Body of pancreas (tissue), 4 donors: ENCODE measurements around the gene DERL3. TPM values are rescaled to one million over a fixed set of nuclear protein-coding genes. Genes with fewer than 3 reads are reported as not detected.

Experiments
- ATAC-seq: fragments of 150-250 bp; one replicate; pipeline ENCODE4 v1.9.1; 2016
- DNase-seq, 4 donors: peaks; one replicate each; pipeline ENCODE4 v3.0.0-alpha.2; 2019
- H3K27ac ChIP-seq, 4 donors: fragments of 200-600 bp; sonication (generic); 1 replicate in 3 of 4; 2 replicates in 1 of 4; pipeline versions ENCODE4 v1.5.1 to v1.6.1; 2016 to 2019; ENCODE audit warnings: mild to moderate bottlenecking in 1 of 4, mixed read lengths in 1 of 4, moderate library complexity in 1 of 4
- H3K27me3 ChIP-seq, 2 donors: fragments of 200-600 bp; sonication (generic); one replicate each; pipeline ENCODE4 v1.6.0; 2016; ENCODE audit warnings: mild to moderate bottlenecking in 1 of 2
- H3K36me3 ChIP-seq, 2 donors: fragments of 200-600 bp; sonication (generic); replicated peaks in 1 of 2; 2 replicates each; pipeline ENCODE4 v1.5.1; 2016; ENCODE audit warnings: low read depth in 2 of 2; ENCODE audit not compliant: insufficient read depth in 1 of 2
- H3K4me1 ChIP-seq: fragments of 200-600 bp; sonication (generic); one replicate; pipeline ENCODE4 v1.6.0; 2016
- H3K4me3 ChIP-seq, 2 donors: fragments of 200-600 bp; sonication (generic); 1 replicate in 1 of 2; 2 replicates in 1 of 2; pipeline ENCODE4 v1.5.1; 2016 to 2019
- H3K9me3 ChIP-seq, 3 donors: fragments of 200-600 bp; sonication (generic); 1 replicate in 2 of 3; 2 replicates in 1 of 3; pipeline ENCODE4 v1.5.1; 2016
- CTCF ChIP-seq, 7 experiments: fragments of 450-650 bp in 4 of 7; fragments of 200-600 bp in 3 of 7; sonication (generic) in 3 of 7; IDR thresholded peaks; one replicate each; pipeline ENCODE4 v1.5.1; 2016 to 2019; ENCODE audit warnings: antibody characterized with exemption in 7 of 7
- POLR2A ChIP-seq, 3 donors: fragments of 450-650 bp; IDR thresholded peaks; one replicate each; pipeline ENCODE4 v1.6.1; 2016; ENCODE audit warnings: antibody characterized with exemption in 3 of 3, mild to moderate bottlenecking in 2 of 3
- WGBS, 2 donors: methylation state at CpG; one replicate each; pipeline ENCODE4 v1.1.5; 2017; 5-methylcytosine and 5-hydroxymethylcytosine counted together
- intact Hi-C: fragments of 100-400 bp; cut with DNase I; formaldehyde crosslinking; loops from one replicate; pipeline ENCODE4 v1.15.1; 2023
- total RNA-seq, 2 donors: library from RNA; depleted of rRNA; stranded (reverse); fragments of >200 nt; gene quantifications; one replicate each; pipeline ENCODE4 v1.1.0, GENCODE V29; 2016

Gene DERL3
- total RNA-seq, 2 donors from 2014 or later, result 6.2 to 33.3 TPM

- intact Hi-C loops, result no loop called here
- H3K27ac ChIP-seq, result no peak overlapping the region
- TF ChIP-seq CTCF (IDR thresholded peaks at IDR 0.05) (no peak), POLR2A (IDR thresholded peaks at IDR 0.05) (no peak)
- ATAC-seq (no peak), DNase-seq (no peak)
- H3K27me3 ChIP-seq, result no peaks in the 10 kb centered on the region
- 53 to 67% methylated on average over 3 to 4 of the region's 4 CpGs for WGBS, 2 donors
- H3K9me3 ChIP-seq, result no peaks in the 10 kb centered on the region
- H3K36me3 ChIP-seq, result peaks cover 0 to 36% of the 10 kb centered on the region in 2 donors
- no peak overlapping the region for H3K4me3 ChIP-seq
- H3K4me1 ChIP-seq, result no peaks in the 10 kb centered on the region
Measured at GRCh38 chr22:23820748-23821211, 18.0 kb downstream of the DERL3 start.

GRCh38 chr22:23818541-23818940 lies 20.3 kb downstream of the DERL3 start:
- H3K27me3 ChIP-seq, result no peaks in the 10 kb centered on the region
- DNase-seq (no peak), ATAC-seq (no peak)
- intact Hi-C loops, result no loop called here
- no peak overlapping the region for H3K4me3 ChIP-seq
- no peak for TF ChIP-seq CTCF (IDR thresholded peaks at IDR 0.05)
- no peak for TF ChIP-seq POLR2A (IDR thresholded peaks at IDR 0.05)
- H3K36me3 ChIP-seq, result peaks cover 0 to 21% of the 10 kb centered on the region in 2 donors
- WGBS, 2 donors, result 82 to 98% methylated on average over 2 of the region's 2 CpGs
- no peak overlapping the region for H3K27ac ChIP-seq
- H3K4me1 ChIP-seq, result no peaks in the 10 kb centered on the region
- no peaks in the 10 kb centered on the region for H3K9me3 ChIP-seq

GRCh38 chr22:23817146-23817545 lies 21.7 kb downstream of the DERL3 start:
- peaks cover 0 to 18% of the 10 kb centered on the region in 2 donors for H3K36me3 ChIP-seq
- H3K4me1 ChIP-seq, result no peaks in the 10 kb centered on the region
- no peak overlapping the region for H3K27ac ChIP-seq
- no peaks in the 10 kb centered on the region for H3K9me3 ChIP-seq
- DNase-seq, result no peak
- 87 to 97% methylated on average over 6 of the region's 6 CpGs for WGBS, 2 donors
- intact Hi-C loops, result no loop called here
- H3K4me3 ChIP-seq, result no peak overlapping the region
- no peak for TF ChIP-seq POLR2A (IDR thresholded peaks at IDR 0.05)
- no peak for TF ChIP-seq CTCF (IDR thresholded peaks at IDR 0.05)
- ATAC-seq, result no peak
- no peaks in the 10 kb centered on the region for H3K27me3 ChIP-seq

- WGBS, 2 donors, result 84 to 85% methylated on average over 15 to 18 of the region's 18 CpGs
- H3K4me1 ChIP-seq, result no peaks in the 10 kb centered on the region
- ATAC-seq, result no peak
- H3K27me3 ChIP-seq, result no peaks in the 10 kb centered on the region
- H3K27ac ChIP-seq, result no peak overlapping the region
- H3K36me3 ChIP-seq, result peaks cover 0 to 14% of the 10 kb centered on the region in 2 donors
- intact Hi-C loops, result no loop called here
- no peak overlapping the region for H3K4me3 ChIP-seq
- no peak for DNase-seq
- H3K9me3 ChIP-seq, result no peaks in the 10 kb centered on the region
- TF ChIP-seq CTCF (IDR thresholded peaks at IDR 0.05) (no peak), POLR2A (IDR thresholded peaks at IDR 0.05) (no peak)
Measured at GRCh38 chr22:23816156-23816976, 22.4 kb downstream of the DERL3 start.
